ENCODE results near the gene MYO15B.
A peak's percentile ranks its signal among the peaks of the same experiment; 100 is the strongest.

The MYO15B gene

GRCh38 chr17:75641343-75641742, 53.7 kb downstream of the MYO15B start:
- H3K36me3 Mint-ChIP-seq (ENCODE audit: low read depth), result no peaks in the 10 kb centered on the region
- H3K27me3 Mint-ChIP-seq (ENCODE audit: low read depth, poor library complexity), result peaks cover 3% of the 10 kb centered on the region
- no peaks in the 10 kb centered on the region for H3K4me1 Mint-ChIP-seq
- H3K4me3 Mint-ChIP-seq, result no peak overlapping the region
- no peaks in the 10 kb centered on the region for H3K9me3 Mint-ChIP-seq
- peak overlapping the region; percentile 47 for H3K27ac Mint-ChIP-seq
- DNase-seq, result no peak
- no peak for TF ChIP-seq CTCF (IDR thresholded peaks at IDR 0.05)

- no peak for TF ChIP-seq CTCF (IDR thresholded peaks at IDR 0.05)
- DNase-seq, result no peak
- Mint-ChIP-seq H3K4me1 (no peaks in the 10 kb centered on the region), H3K27ac (no peak overlapping the region), H3K4me3 (no peak overlapping the region), H3K9me3 (no peaks in the 10 kb centered on the region), H3K27me3 (ENCODE audit: low read depth, poor library complexity) (peaks cover 3% of the 10 kb centered on the region), H3K36me3 (ENCODE audit: low read depth) (no peaks in the 10 kb centered on the region)
Observed at GRCh38 chr17:75642182-75642783, 54.7 kb downstream of the MYO15B start.

GRCh38 chr17:75642784-75643642, 55.4 kb downstream of the MYO15B start:
- DNase-seq, result no peak
- no peak for TF ChIP-seq CTCF (IDR thresholded peaks at IDR 0.05)
- H3K4me3 Mint-ChIP-seq, result no peak overlapping the region
- no peaks in the 10 kb centered on the region for H3K4me1 Mint-ChIP-seq
- H3K9me3 Mint-ChIP-seq, result no peaks in the 10 kb centered on the region
- H3K27me3 Mint-ChIP-seq (ENCODE audit: low read depth, poor library complexity), result peaks cover 3% of the 10 kb centered on the region
- no peaks in the 10 kb centered on the region for H3K36me3 Mint-ChIP-seq (ENCODE audit: low read depth)
- H3K27ac Mint-ChIP-seq, result no peak overlapping the region

- Mint-ChIP-seq H3K9me3 (no peaks in the 10 kb centered on the region), H3K27me3 (ENCODE audit: low read depth, poor library complexity) (peaks cover 1% of the 10 kb centered on the region), H3K36me3 (ENCODE audit: low read depth) (no peaks in the 10 kb centered on the region), H3K27ac (peak overlapping the region; percentile 64), H3K4me3 (no peak overlapping the region), H3K4me1 (no peaks in the 10 kb centered on the region)
- no peak for TF ChIP-seq CTCF (IDR thresholded peaks at IDR 0.05)
- DNase-seq, result no peak
Observed at GRCh38 chr17:75643643-75644017, 56.0 kb downstream of the MYO15B start.

GRCh38 chr17:75645501-75645888, 57.9 kb downstream of the MYO15B start:
- TF ChIP-seq CTCF (IDR thresholded peaks at IDR 0.05), result no peak
- H3K9me3 Mint-ChIP-seq, result no peaks in the 10 kb centered on the region
- H3K4me3 Mint-ChIP-seq, result no peak overlapping the region
- H3K27ac Mint-ChIP-seq, result no peak overlapping the region
- no peaks in the 10 kb centered on the region for H3K4me1 Mint-ChIP-seq
- DNase-seq, result no peak
- peaks cover 11% of the 10 kb centered on the region for H3K36me3 Mint-ChIP-seq (ENCODE audit: low read depth)
- H3K27me3 Mint-ChIP-seq (ENCODE audit: low read depth, poor library complexity), result no peaks in the 10 kb centered on the region
